Fibroblast of mammary gland (primary cell): ENCODE results near the gene REN.

Source experiments
- DNase-seq: peaks from one replicate; pipeline ENCODE4 v3.0.0-alpha.2; 2010; ENCODE audit warnings: low read depth
- H3K4me3 ChIP-seq: 2 replicates; pipeline ENCODE4 v1.5.1; 2011; ENCODE audit warnings: low read depth, mild to moderate bottlenecking, low read length, moderate library complexity; ENCODE audit not compliant: control insufficient read depth
- TF ChIP-seq, protein P1 (sequence below): conservative IDR thresholded peaks from 2 replicates; pipeline ENCODE4 v1.5.1; 2011; ENCODE audit warnings: low read depth, low read length, inconsistent platforms; ENCODE audit not compliant: control insufficient read depth, insufficient read depth

Gene REN

DNA sequence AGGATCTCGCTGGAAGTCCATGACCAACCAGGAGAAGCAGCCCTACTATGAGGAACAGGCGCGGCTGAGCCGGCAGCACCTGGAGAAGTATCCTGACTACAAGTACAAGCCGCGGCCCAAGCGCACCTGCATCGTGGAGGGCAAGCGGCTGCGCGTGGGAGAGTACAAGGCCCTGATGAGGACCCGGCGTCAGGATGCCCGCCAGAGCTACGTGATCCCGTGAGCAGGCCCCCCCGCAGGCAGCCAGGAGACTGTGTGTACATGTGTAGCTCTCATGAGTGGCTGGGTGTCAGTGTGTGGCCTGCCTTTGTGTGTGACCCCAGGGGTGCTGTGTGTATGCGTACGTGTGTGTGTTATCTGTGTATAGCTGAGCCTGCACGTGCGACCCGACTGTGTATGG, 41.5 kb downstream of the REN start:
- H3K4me3 ChIP-seq: no peak overlapping the region
- DNase-seq: no peak
- TF ChIP-seq, protein P1, sequence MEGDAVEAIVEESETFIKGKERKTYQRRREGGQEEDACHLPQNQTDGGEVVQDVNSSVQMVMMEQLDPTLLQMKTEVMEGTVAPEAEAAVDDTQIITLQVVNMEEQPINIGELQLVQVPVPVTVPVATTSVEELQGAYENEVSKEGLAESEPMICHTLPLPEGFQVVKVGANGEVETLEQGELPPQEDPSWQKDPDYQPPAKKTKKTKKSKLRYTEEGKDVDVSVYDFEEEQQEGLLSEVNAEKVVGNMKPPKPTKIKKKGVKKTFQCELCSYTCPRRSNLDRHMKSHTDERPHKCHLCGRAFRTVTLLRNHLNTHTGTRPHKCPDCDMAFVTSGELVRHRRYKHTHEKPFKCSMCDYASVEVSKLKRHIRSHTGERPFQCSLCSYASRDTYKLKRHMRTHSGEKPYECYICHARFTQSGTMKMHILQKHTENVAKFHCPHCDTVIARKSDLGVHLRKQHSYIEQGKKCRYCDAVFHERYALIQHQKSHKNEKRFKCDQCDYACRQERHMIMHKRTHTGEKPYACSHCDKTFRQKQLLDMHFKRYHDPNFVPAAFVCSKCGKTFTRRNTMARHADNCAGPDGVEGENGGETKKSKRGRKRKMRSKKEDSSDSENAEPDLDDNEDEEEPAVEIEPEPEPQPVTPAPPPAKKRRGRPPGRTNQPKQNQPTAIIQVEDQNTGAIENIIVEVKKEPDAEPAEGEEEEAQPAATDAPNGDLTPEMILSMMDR: no peak

DNA sequence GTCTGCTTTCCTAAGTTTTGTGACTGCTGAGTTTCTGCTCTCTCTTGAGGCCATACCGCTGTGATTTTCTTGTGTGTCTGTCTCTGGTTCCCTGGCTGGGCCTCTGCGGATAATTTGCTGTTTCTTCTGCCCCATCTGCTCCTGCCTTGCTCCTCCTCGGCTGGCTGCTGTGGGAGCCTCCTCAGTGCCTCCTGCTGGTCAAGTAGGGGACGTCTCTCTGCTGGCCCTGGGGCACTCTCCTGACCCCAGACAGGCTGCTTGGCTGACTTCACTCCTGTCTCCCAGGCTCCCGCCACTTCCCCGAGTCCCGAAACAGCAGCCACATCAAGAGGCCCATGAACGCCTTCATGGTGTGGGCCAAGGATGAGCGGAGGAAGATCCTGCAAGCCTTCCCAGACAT, 42.8 kb downstream of the REN start:
- H3K4me3 ChIP-seq: no peak overlapping the region
- peak; percentile 19 for DNase-seq
- TF ChIP-seq, protein P1: peak; percentile 45

DNA sequence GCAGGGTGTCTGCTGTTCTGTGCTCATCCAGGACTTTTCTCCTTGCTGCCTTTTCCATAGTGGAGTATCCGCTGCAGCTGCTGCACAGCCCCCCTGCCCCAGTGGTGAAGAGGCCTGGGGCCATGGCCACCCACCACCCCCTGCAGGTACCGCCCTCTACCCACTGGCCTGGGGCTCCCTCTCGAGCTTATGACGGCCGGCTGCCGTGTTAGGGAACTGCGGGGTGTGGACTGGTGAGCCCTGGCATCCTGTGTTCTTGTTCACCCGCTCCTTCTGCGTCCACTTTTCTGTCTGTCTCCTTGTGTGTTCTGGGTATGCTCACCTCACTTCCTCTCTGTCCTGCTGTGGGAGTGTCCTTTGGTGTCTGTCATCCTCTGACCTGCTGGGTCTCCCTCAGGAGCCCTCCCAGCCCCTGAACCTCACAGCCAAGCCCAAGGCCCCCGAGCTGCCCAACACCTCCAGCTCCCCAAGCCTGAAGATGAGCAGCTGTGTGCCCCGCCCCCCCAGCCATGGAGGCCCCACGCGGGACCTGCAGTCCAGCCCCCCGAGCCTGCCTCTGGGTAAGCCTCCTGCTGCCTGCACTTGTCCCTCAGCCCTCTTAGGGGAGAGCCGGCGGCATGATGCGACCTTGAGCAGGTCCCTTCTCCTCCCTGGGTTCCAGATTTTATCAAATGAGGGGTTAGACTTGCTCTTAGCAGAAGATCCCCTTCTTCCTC, 44.1 kb downstream of the REN start:
- no peak overlapping the region for H3K4me3 ChIP-seq
- no peak for DNase-seq
- TF ChIP-seq, protein P1: no peak

DNA sequence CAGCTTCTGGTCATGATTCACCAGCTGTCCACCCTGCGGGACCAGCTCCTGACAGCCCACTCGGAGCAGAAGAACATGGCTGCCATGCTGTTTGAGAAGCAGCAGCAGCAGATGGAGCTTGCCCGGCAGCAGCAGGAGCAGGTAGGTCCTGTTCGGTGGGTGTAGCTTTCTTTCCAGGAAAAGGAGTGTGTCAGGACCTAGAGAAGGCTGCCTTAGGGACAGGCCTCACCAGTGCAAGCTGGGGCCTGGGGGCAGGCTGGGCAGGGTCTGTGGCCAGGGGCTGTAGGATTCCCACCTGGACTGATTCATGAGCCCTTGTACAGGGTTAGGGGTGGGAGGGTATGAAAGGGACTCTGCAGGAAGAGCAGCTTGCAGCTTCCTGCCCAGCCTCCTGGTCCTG, 49.6 kb downstream of the REN start:
- no peak for DNase-seq
- TF ChIP-seq, protein P1: no peak
- no peak overlapping the region for H3K4me3 ChIP-seq

DNA sequence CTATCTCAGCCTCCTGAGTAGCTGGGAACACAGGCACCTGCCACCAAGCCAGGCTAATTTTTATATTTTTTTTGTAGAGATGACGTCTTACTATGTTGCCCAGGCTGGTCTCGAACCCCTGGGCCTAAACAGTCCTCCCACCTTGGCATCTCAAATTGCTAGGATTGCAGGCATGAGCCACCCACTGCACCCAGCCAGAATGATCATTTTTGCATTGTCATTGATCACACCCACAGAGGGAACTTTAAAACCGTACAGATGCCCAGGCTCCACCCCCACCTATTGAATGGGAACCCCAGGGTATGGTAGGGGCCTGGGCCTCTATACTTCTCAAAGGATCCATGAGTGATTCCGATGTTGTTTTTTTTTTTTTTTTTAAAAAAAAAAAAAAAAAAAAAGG, 51.0 kb downstream of the REN start:
- TF ChIP-seq, protein P1: no peak
- no peak for DNase-seq
- no peak overlapping the region for H3K4me3 ChIP-seq

DNA sequence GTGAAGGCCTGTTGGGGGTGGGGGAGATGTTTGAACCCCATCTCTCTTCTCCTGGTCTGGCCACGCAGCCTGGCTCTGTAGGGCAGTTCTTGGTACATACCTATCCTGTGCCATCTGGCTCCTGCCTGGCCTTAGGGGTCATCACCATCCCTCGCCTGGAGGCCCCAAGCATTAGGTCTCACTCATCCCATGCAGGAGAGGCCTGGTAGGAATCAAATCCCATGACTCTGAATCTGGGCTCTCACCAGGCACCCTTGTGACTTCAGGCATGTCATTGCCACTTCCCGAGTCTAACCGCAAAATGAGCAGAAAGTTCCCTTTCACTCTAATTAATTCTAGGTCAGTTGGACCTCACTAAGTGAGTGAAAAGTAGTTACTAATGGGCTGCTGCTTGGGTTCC, 51.5 kb downstream of the REN start:
- no peak for DNase-seq
- TF ChIP-seq, protein P1: no peak
- H3K4me3 ChIP-seq: no peak overlapping the region

DNA sequence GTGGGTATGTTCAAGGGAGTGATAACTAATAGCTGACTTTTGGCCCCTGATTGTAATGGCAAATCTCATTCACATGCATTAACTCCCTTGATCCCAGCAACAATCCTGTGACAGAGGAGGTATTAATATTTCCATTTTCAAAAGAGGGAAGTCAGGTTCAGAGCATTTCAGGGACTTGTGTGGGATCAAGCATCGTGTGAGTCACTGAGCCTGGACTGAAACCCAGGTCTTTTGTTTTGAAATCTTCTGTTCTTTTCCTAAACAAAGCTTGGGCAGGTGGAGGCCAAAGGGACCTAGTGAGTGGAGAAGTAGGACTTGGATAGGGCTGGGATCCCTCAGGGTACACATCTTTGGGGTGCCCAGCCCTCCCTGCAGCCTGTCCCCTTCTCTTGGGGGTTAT, 52.2 kb downstream of the REN start:
- H3K4me3 ChIP-seq: no peak overlapping the region
- TF ChIP-seq, protein P1: no peak
- DNase-seq: peak; percentile 25
